GM18520 (cell line): ENCODE data around the gene TRIM22.

ENCODE experiments used
- ATAC-seq: cut with Tn5 transposase; IDR thresholded peaks from one replicate; pipeline ENCODE4 v1.9.1; 2021; ENCODE audit not compliant: unreplicated experiment

TRIM22 gene

GRCh38 chr11:5738431-5738830 is 48.8 kb downstream of the TRIM22 start:
- ATAC-seq: no peak

GRCh38 chr11:5746614-5747013 is 57.0 kb downstream of the TRIM22 start:
- no peak for ATAC-seq

DNA sequence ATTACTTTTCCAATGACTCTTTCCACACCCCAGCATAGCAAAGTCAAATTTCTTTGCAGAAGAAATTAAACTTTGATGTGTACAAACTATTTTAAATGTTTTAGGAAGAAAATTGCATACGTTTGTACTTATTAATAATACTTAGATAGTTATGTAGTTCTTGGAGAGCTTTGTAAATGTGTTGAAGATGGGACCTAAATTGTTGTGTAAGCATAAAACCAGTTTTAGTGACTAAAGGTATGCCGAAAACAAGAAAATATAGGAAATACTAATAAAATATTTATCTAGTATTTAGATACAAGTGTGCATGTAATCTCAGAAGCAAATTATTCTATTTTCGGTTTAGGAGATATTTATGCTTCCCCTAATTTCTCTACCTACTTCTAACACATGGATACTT is 60.2 kb downstream of the TRIM22 start:
- ATAC-seq: no peak

- ATAC-seq: no peak
Measured at GRCh38 chr11:5753943-5754342, 64.4 kb downstream of the TRIM22 start, which contains the start of gene OR52N4. TSS of gene OR52N4 (plus strand) at chr11:5754243. CDS start at chr11:5754741, 498 bp downstream.
